ENCODE measurements around the gene ST7.

DNA sequence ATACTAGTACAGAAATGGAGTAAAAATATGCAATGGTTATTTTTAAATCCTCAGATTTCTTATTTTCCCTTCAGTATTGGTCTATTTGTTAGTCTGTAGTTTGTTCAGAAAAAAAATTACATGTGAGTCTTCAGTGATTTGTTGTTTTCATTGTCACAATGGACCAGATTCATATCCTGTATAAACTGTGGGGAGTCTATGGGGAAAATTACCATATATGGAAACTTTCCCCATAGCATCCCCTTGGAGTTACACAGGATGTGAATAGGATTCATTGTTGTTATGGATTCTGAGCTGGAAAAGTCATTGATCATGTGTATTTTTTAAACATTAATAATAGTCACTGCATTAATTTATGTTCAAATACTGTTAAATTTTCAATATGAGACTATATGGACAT is 72.6 kb downstream of the ST7 start:
- TF ChIP-seq CTCF (IDR thresholded peaks at IDR 0.05; ENCODE audit: poor library complexity, severe bottlenecking) (no peak), EZH2 (IDR thresholded peaks at IDR 0.05; ENCODE audit: borderline replicate concordance, insufficient read depth, low read length, poor library complexity, severe bottlenecking) (no peak), TAF1 (IDR thresholded peaks at IDR 0.05; ENCODE audit: low read depth) (no peak), POLR2AphosphoS5 (IDR thresholded peaks at IDR 0.05) (no peak), EP300 (conservative IDR thresholded peaks at IDR 0.05; ENCODE audit: poor library complexity, severe bottlenecking) (no peak)
- TF ChIP-seq, protein P1, sequence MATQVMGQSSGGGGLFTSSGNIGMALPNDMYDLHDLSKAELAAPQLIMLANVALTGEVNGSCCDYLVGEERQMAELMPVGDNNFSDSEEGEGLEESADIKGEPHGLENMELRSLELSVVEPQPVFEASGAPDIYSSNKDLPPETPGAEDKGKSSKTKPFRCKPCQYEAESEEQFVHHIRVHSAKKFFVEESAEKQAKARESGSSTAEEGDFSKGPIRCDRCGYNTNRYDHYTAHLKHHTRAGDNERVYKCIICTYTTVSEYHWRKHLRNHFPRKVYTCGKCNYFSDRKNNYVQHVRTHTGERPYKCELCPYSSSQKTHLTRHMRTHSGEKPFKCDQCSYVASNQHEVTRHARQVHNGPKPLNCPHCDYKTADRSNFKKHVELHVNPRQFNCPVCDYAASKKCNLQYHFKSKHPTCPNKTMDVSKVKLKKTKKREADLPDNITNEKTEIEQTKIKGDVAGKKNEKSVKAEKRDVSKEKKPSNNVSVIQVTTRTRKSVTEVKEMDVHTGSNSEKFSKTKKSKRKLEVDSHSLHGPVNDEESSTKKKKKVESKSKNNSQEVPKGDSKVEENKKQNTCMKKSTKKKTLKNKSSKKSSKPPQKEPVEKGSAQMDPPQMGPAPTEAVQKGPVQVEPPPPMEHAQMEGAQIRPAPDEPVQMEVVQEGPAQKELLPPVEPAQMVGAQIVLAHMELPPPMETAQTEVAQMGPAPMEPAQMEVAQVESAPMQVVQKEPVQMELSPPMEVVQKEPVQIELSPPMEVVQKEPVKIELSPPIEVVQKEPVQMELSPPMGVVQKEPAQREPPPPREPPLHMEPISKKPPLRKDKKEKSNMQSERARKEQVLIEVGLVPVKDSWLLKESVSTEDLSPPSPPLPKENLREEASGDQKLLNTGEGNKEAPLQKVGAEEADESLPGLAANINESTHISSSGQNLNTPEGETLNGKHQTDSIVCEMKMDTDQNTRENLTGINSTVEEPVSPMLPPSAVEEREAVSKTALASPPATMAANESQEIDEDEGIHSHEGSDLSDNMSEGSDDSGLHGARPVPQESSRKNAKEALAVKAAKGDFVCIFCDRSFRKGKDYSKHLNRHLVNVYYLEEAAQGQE (IDR thresholded peaks at IDR 0.05; ENCODE audit: borderline replicate concordance) = no peak
